Naive B cell (primary cell): Measurements from ENCODE around the gene ZBTB9. TPM values are rescaled to one million over a fixed set of nuclear protein-coding genes. Genes with fewer than 3 reads are reported as not detected.

Experiments
- ATAC-seq, 2 donors: fragments of 150-1000 bp; cut with Tn5 transposase; 2 replicates each; pipeline ENCODE4 v1.10.0; 2021; ENCODE audit warnings: low read depth in 2 of 2, mild to moderate bottlenecking in 2 of 2, moderate library complexity in 2 of 2
- DNase-seq: peaks from one replicate; pipeline ENCODE4 v3.0.0; 2022
- H3K27ac Mint-ChIP-seq, 6 donors: one replicate each; pipeline ENCODE4 v1.8.0; 2020 to 2022; ENCODE audit warnings: mild to moderate bottlenecking in 6 of 6, mixed read lengths in 6 of 6, moderate library complexity in 5 of 6, inconsistent platforms in 2 of 6
- H3K27me3 Mint-ChIP-seq, 3 donors: one replicate each; pipeline ENCODE4 v1.8.0; 2021 to 2022; ENCODE audit warnings: mixed read lengths in 3 of 3, mild to moderate bottlenecking in 1 of 3
- H3K36me3 Mint-ChIP-seq, 2 donors: one replicate each; pipeline ENCODE4 v1.8.0; 2020 to 2022; ENCODE audit warnings: mixed read lengths in 2 of 2, inconsistent platforms in 1 of 2, mild to moderate bottlenecking in 1 of 2
- H3K4me1 Mint-ChIP-seq, 3 donors: one replicate each; pipeline ENCODE4 v1.8.0; 2020 to 2022; ENCODE audit warnings: mixed read lengths in 3 of 3, inconsistent platforms in 1 of 3, mild to moderate bottlenecking in 1 of 3, moderate library complexity in 1 of 3
- H3K4me3 Mint-ChIP-seq, 8 donors: one replicate each; pipeline ENCODE4 v1.8.0; 2020 to 2022; ENCODE audit warnings: mild to moderate bottlenecking in 8 of 8, mixed read lengths in 8 of 8, moderate library complexity in 8 of 8, inconsistent platforms in 2 of 8
- H3K9me3 Mint-ChIP-seq, 7 donors: one replicate each; pipeline ENCODE4 v1.8.0; 2020 to 2022; ENCODE audit warnings: mixed read lengths in 7 of 7, mild to moderate bottlenecking in 5 of 7, inconsistent platforms in 2 of 7, moderate library complexity in 1 of 7
- polyA plus RNA-seq, 6 donors: library from polyadenylated mRNA; unstranded; fragments of 300-500 nt; fragmentation: Illumina TruSeq; gene quantifications; one replicate each; pipeline ENCODE4 v1.2.3, GENCODE V29; 2021; ENCODE audit warnings: low read depth in 6 of 6

The ZBTB9 gene
- polyA plus RNA-seq, result 1 to 10 TPM; 4.8 to 9.7 (median 7.0) TPM

GRCh38 chr6:33454009-33454946 is at the start of gene ZBTB9:
Gene ZBTB9 (plus strand): TSS chr6:33454576. CDS start chr6:33455101, 525 bp downstream.
- Mint-ChIP-seq H3K9me3 (no peaks in the 10 kb centered on the region), H3K27ac (peak within 1 kb of the TSS; percentile 94 to 97 (median 94)), H3K36me3 (peaks cover under 1 to 4% of the 10 kb centered on the region in 2 donors), H3K4me1 (peaks cover 33 to 38% (median 34%) of the 10 kb centered on the region in 3 donors), H3K4me3 (peak within 1 kb of the TSS; percentile 92 to 98 (median 97)), H3K27me3 (no peaks in the 10 kb centered on the region)
- DNase-seq (peak; percentile 92), ATAC-seq (peak; percentile 99)

GRCh38 chr6:33404884-33405283 is 49.5 kb upstream of the ZBTB9 start:
- no peak for ATAC-seq
- H3K27ac Mint-ChIP-seq, result no peak overlapping the region
- H3K36me3 Mint-ChIP-seq, result no peaks in the 10 kb centered on the region
- H3K9me3 Mint-ChIP-seq, result no peaks in the 10 kb centered on the region
- H3K4me3 Mint-ChIP-seq, result no peak overlapping the region
- H3K4me1 Mint-ChIP-seq, result peaks cover 7 to 13% (median 8%) of the 10 kb centered on the region in 3 donors
- H3K27me3 Mint-ChIP-seq, result no peaks in the 10 kb centered on the region
- DNase-seq, result no peak

GRCh38 chr6:33405386-33405940 is 48.9 kb upstream of the ZBTB9 start:
- peaks cover 11 to 14% (median 11%) of the 10 kb centered on the region in 3 donors for H3K4me1 Mint-ChIP-seq
- no peaks in the 10 kb centered on the region for H3K9me3 Mint-ChIP-seq
- H3K36me3 Mint-ChIP-seq, result no peaks in the 10 kb centered on the region
- H3K27ac Mint-ChIP-seq, result peak overlapping the region in 1 of 6 donors; percentile 39
- DNase-seq, result no peak
- H3K4me3 Mint-ChIP-seq, result peak overlapping the region in 1 of 8 donors; percentile 3
- ATAC-seq, result no peak
- no peaks in the 10 kb centered on the region for H3K27me3 Mint-ChIP-seq

GRCh38 chr6:33406126-33406525 is 48.2 kb upstream of the ZBTB9 start:
- DNase-seq (no peak), ATAC-seq (no peak)
- Mint-ChIP-seq H3K4me1 (peaks cover 11 to 14% (median 11%) of the 10 kb centered on the region in 3 donors), H3K27ac (no peak overlapping the region), H3K36me3 (no peaks in the 10 kb centered on the region), H3K27me3 (no peaks in the 10 kb centered on the region), H3K4me3 (peak overlapping the region in 1 of 8 donors; percentile 3), H3K9me3 (no peaks in the 10 kb centered on the region)

- no peaks in the 10 kb centered on the region for H3K27me3 Mint-ChIP-seq
- H3K9me3 Mint-ChIP-seq, result no peaks in the 10 kb centered on the region
- ATAC-seq (no peak), DNase-seq (no peak)
- peak overlapping the region in 1 of 8 donors; percentile 21 for H3K4me3 Mint-ChIP-seq
- H3K36me3 Mint-ChIP-seq, result no peaks in the 10 kb centered on the region
- H3K27ac Mint-ChIP-seq, result no peak overlapping the region
- H3K4me1 Mint-ChIP-seq, result peaks cover 17 to 22% (median 18%) of the 10 kb centered on the region in 3 donors
Measured at GRCh38 chr6:33407132-33407718, 47.2 kb upstream of the ZBTB9 start.

GRCh38 chr6:33410050-33410710 is 44.2 kb upstream of the ZBTB9 start:
- Mint-ChIP-seq H3K9me3 (no peaks in the 10 kb centered on the region), H3K36me3 (peaks cover 0 to 20% of the 10 kb centered on the region in 2 donors), H3K27ac (peak overlapping the region; percentile 98 to 99 (median 99)), H3K4me3 (peak overlapping the region; percentile 80 to 96 (median 90)), H3K4me1 (peaks cover 44 to 51% (median 47%) of the 10 kb centered on the region in 3 donors), H3K27me3 (no peaks in the 10 kb centered on the region)
- peak; percentile 76 to 77 for ATAC-seq
- DNase-seq, result peak; percentile 97

- Mint-ChIP-seq H3K4me1 (peaks cover 51 to 57% (median 55%) of the 10 kb centered on the region in 3 donors), H3K4me3 (peak within 1 kb of the TSS; percentile 80 to 96 (median 90)), H3K9me3 (no peaks in the 10 kb centered on the region), H3K27ac (peak within 1 kb of the TSS; percentile 98 to 99 (median 99)), H3K27me3 (no peaks in the 10 kb centered on the region), H3K36me3 (peaks cover 0 to 28% of the 10 kb centered on the region in 2 donors)
- ATAC-seq (peak; percentile 64 to 68), DNase-seq (no peak)
Measured at GRCh38 chr6:33410711-33411631, 43.4 kb upstream of the ZBTB9 start, which contains the start of gene PHF1. Gene PHF1 (plus strand): TSS chr6:33411014. CDS start chr6:33412264, 1,250 bp downstream.

GRCh38 chr6:33411632-33412005 is 42.8 kb upstream of the ZBTB9 start:
- DNase-seq, result no peak
- H3K27me3 Mint-ChIP-seq, result no peaks in the 10 kb centered on the region
- peaks cover 0 to 32% of the 10 kb centered on the region in 2 donors for H3K36me3 Mint-ChIP-seq
- H3K4me1 Mint-ChIP-seq, result peaks cover 58 to 64% (median 62%) of the 10 kb centered on the region in 3 donors
- H3K9me3 Mint-ChIP-seq, result no peaks in the 10 kb centered on the region
- no peak for ATAC-seq
- peak overlapping the region; percentile 80 to 94 (median 88) for H3K4me3 Mint-ChIP-seq
- peak overlapping the region; percentile 60 to 99 (median 96) for H3K27ac Mint-ChIP-seq

- Mint-ChIP-seq H3K4me3 (peak overlapping the region; percentile 80 to 94 (median 88)), H3K9me3 (no peaks in the 10 kb centered on the region), H3K4me1 (peaks cover 65 to 71% (median 69%) of the 10 kb centered on the region in 3 donors), H3K27ac (peak overlapping the region; percentile 53 to 99 (median 94)), H3K36me3 (peaks cover 0 to 32% of the 10 kb centered on the region in 2 donors), H3K27me3 (no peaks in the 10 kb centered on the region)
- DNase-seq, result no peak
- ATAC-seq, result no peak
Measured at GRCh38 chr6:33412140-33413009, 42.0 kb upstream of the ZBTB9 start.

- Mint-ChIP-seq H3K27ac (peak overlapping the region in 5 of 6 donors; percentile 88 to 99 (median 90)), H3K27me3 (peaks cover 0 to 4% (median 3%) of the 10 kb centered on the region in 3 donors), H3K9me3 (no peaks in the 10 kb centered on the region), H3K36me3 (peaks cover 0 to 36% of the 10 kb centered on the region in 2 donors), H3K4me1 (peaks cover 71 to 81% (median 75%) of the 10 kb centered on the region in 3 donors), H3K4me3 (peak overlapping the region; percentile 58 to 94 (median 77))
- ATAC-seq (no peak), DNase-seq (no peak)
Measured at GRCh38 chr6:33413241-33414120, 40.9 kb upstream of the ZBTB9 start.
